HG02588 (cell line): ENCODE data around the gene CLTB.
"Not testable (repeated sequence)": the region's sequence is repeated elsewhere in the genome, so short reads cannot be mapped to it uniquely, and the experiment has no call there.

Experiments
- ATAC-seq: cut with Tn5 transposase; IDR thresholded peaks from one replicate; pipeline ENCODE4 v1.9.1; 2021; ENCODE audit warnings: mild to moderate bottlenecking, moderate library complexity; ENCODE audit not compliant: unreplicated experiment

Gene CLTB

GRCh38 chr5:176429972-176430371 is 13.6 kb upstream of the CLTB start:
- ATAC-seq: no peak

- ATAC-seq: no peak
Measured at GRCh38 chr5:176427971-176428370, 11.6 kb upstream of the CLTB start.

GRCh38 chr5:176426876-176427275 is 10.5 kb upstream of the CLTB start:
- ATAC-seq: no peak

GRCh38 chr5:176425791-176426190 is 9.5 kb upstream of the CLTB start:
- no peak for ATAC-seq

- no peak for ATAC-seq
Measured at GRCh38 chr5:176425138-176425537, 8.8 kb upstream of the CLTB start.

GRCh38 chr5:176424181-176424580 is 7.8 kb upstream of the CLTB start:
- no peak for ATAC-seq

GRCh38 chr5:176420972-176421544 is 4.7 kb upstream of the CLTB start:
- ATAC-seq: no peak

- ATAC-seq: no peak
Measured at GRCh38 chr5:176420086-176420485, 3.7 kb upstream of the CLTB start.

GRCh38 chr5:176418251-176418650 is 1.9 kb upstream of the CLTB start:
- ATAC-seq: no peak

- no peak for ATAC-seq
Measured at GRCh38 chr5:176416965-176417364, 626 bp upstream of the CLTB start.

- no peak for ATAC-seq
Measured at GRCh38 chr5:176415240-176415951, 943 bp downstream of the CLTB start.

- no peak for ATAC-seq
Measured at GRCh38 chr5:176414704-176415103, 1.6 kb downstream of the CLTB start.

- no peak for ATAC-seq
Measured at GRCh38 chr5:176413709-176414191, 2.6 kb downstream of the CLTB start.

- ATAC-seq: no peak
Measured at GRCh38 chr5:176413255-176413565, 3.1 kb downstream of the CLTB start.

- no peak for ATAC-seq
Measured at GRCh38 chr5:176412517-176413254, 3.7 kb downstream of the CLTB start.

- no peak for ATAC-seq
Measured at GRCh38 chr5:176410486-176411180, 5.7 kb downstream of the CLTB start.

GRCh38 chr5:176409765-176410164 is 6.6 kb downstream of the CLTB start:
- no peak for ATAC-seq

GRCh38 chr5:176408590-176408989 is 7.7 kb downstream of the CLTB start:
- ATAC-seq: no peak

- ATAC-seq: not testable (repeated sequence)
Measured at GRCh38 chr5:176408252-176408573, 8.1 kb downstream of the CLTB start.

GRCh38 chr5:176407456-176408251 is 8.7 kb downstream of the CLTB start:
- no peak for ATAC-seq
